Caco-2 (cell line): Measurements from ENCODE around the gene DDX17. TPM values are rescaled to one million over a fixed set of nuclear protein-coding genes. Genes with fewer than 3 reads are reported as not detected.
"Not testable (repeated sequence)": the region's sequence is repeated elsewhere in the genome, so short reads cannot be mapped to it uniquely, and the experiment has no call there.

ENCODE experiments used
- BruUV-seq: library from RNA; stranded (reverse); fragments of 400-500 nt; replicated peaks from 2 replicates; lab custom pipeline; 2021; lab: Mats Ljungman, UMichigan
- CTCF ChIA-PET: fragments of 300-600 bp; sonication (Branson Sonifier 250); formaldehyde crosslinking; loops from one replicate; lab custom pipeline; 2022; ENCODE audit warnings: antibody characterized with exemption; lab: Charles Lee
- POLR2A ChIA-PET: fragments of 300-600 bp; sonication (Branson Sonifier 250); formaldehyde crosslinking; loops from one replicate; lab custom pipeline; 2022; ENCODE audit warnings: antibody characterized with exemption; lab: Charles Lee
- DNase-seq, 2 experiments: peaks; one replicate each; pipeline versions ENCODE4 v3.0.0 to v3.0.0-alpha.2; 2020 to 2022
- H3K27me3 ChIP-seq: replicated peaks from 2 replicates; pipeline ENCODE4 v1.6.0; 2011; ENCODE audit warnings: low read length; ENCODE audit not compliant: control insufficient read depth, insufficient read depth
- H3K36me3 ChIP-seq: 2 replicates; pipeline ENCODE4 v1.5.1; 2011; ENCODE audit warnings: low read length; ENCODE audit not compliant: control insufficient read depth, insufficient read depth
- H3K4me1 ChIP-seq: fragments of 250-450 bp; sonication (Bioruptor Pico); 2 replicates; pipeline ENCODE4 v1.5.1; 2020; ENCODE audit warnings: mild to moderate bottlenecking
- H3K4me3 ChIP-seq: 2 replicates; pipeline ENCODE4 v1.5.1; 2011; ENCODE audit warnings: low read depth, mild to moderate bottlenecking, control low read depth, low read length
- H3K9me3 ChIP-seq: fragments of 250-450 bp; sonication (Bioruptor Pico); 2 replicates; pipeline ENCODE4 v1.5.1; 2020; ENCODE audit warnings: mild to moderate bottlenecking, moderate library complexity
- H3K27ac Mint-ChIP-seq: one replicate; pipeline ENCODE4 v1.8.0; 2022; ENCODE audit warnings: mixed read lengths; ENCODE audit not compliant: unreplicated experiment
- H3K27me3 Mint-ChIP-seq: one replicate; pipeline ENCODE4 v1.8.0; 2022; ENCODE audit warnings: mixed read lengths; ENCODE audit not compliant: insufficient read depth, unreplicated experiment
- H3K36me3 Mint-ChIP-seq: one replicate; pipeline ENCODE4 v1.8.0; 2022; ENCODE audit warnings: mild to moderate bottlenecking, mixed read lengths; ENCODE audit not compliant: insufficient read depth, unreplicated experiment
- H3K4me1 Mint-ChIP-seq: one replicate; pipeline ENCODE4 v1.8.0; 2022; ENCODE audit warnings: low read depth, mixed read lengths; ENCODE audit not compliant: unreplicated experiment
- H3K4me3 Mint-ChIP-seq: one replicate; pipeline ENCODE4 v1.8.0; 2022; ENCODE audit warnings: mild to moderate bottlenecking, moderate library complexity, mixed read lengths; ENCODE audit not compliant: unreplicated experiment
- H3K9me3 Mint-ChIP-seq: one replicate; pipeline ENCODE4 v1.8.0; 2022; ENCODE audit warnings: mixed read lengths; ENCODE audit not compliant: unreplicated experiment
- intact Hi-C: fragments of 100-400 bp; cut with micrococcal nuclease; formaldehyde crosslinking; loops from one replicate; pipeline ENCODE4 v1.10.0; 2022; ENCODE audit not compliant: unreplicated experiment
- total RNA-seq: library from RNA; stranded (reverse); gene quantifications from 2 replicates; pipeline ENCODE4 v1.2.3, GENCODE V29; 2022
- TF ChIP-seq, protein P1 (sequence below), 2 experiments: fragments of 200-600 bp in 1 of 2; IDR thresholded peaks; 1 replicate in 1 of 2; 2 replicates in 1 of 2; pipeline versions ENCODE4 v1.5.1 to v1.8.0; 2011 to 2022; ENCODE audit warnings: antibody characterized with exemption in 1 of 2, control low read depth in 1 of 2, inconsistent platforms in 1 of 2, low read depth in 1 of 2, low read length in 1 of 2, mild to moderate bottlenecking in 1 of 2, moderate library complexity in 1 of 2; ENCODE audit not compliant: insufficient read depth in 1 of 2, severe bottlenecking in 1 of 2, unreplicated experiment in 1 of 2

DDX17 gene
- total RNA-seq, 1 experiment from 2014 or later, result 367 TPM

DNA sequence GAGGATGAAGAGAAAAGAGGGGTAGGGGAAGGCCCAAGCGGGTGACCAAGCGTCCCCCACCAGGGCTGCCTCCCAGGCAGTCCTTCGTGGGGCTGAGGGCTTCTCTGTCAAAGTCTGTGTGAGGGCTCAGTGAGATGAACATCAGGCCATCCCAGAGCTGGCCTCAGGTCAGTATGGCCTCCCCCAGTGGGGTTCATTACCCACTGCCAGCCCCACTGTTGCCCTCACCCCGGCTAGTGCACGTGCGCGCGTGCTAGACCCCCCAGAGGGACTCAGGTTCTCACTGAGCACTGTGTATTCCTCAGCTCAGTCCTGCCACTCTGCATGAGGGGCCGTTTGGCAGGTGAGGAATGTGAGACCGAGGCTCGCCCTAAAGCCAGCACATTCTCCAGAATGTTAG lies 34.9 kb downstream of the DDX17 start:
- intact Hi-C loops, result no loop called here
- Mint-ChIP-seq H3K27me3 (no peaks in the 10 kb centered on the region), H3K4me1 (no peaks in the 10 kb centered on the region), H3K36me3 (peaks cover 2% of the 10 kb centered on the region), H3K9me3 (no peaks in the 10 kb centered on the region), H3K4me3 (no peak overlapping the region), H3K27ac (no peak overlapping the region)
- H3K4me3 ChIP-seq, result no peak overlapping the region
- DNase-seq, result no peak
- ChIA-PET POLR2A (no interaction called here), CTCF (no interaction called here)
- H3K36me3 ChIP-seq, result no peaks in the 10 kb centered on the region
- no peaks in the 10 kb centered on the region for H3K9me3 ChIP-seq
- peaks cover 5% of the 10 kb centered on the region; the same call in 1 of the 2 replicates for H3K4me1 ChIP-seq
- TF ChIP-seq, protein P1, sequence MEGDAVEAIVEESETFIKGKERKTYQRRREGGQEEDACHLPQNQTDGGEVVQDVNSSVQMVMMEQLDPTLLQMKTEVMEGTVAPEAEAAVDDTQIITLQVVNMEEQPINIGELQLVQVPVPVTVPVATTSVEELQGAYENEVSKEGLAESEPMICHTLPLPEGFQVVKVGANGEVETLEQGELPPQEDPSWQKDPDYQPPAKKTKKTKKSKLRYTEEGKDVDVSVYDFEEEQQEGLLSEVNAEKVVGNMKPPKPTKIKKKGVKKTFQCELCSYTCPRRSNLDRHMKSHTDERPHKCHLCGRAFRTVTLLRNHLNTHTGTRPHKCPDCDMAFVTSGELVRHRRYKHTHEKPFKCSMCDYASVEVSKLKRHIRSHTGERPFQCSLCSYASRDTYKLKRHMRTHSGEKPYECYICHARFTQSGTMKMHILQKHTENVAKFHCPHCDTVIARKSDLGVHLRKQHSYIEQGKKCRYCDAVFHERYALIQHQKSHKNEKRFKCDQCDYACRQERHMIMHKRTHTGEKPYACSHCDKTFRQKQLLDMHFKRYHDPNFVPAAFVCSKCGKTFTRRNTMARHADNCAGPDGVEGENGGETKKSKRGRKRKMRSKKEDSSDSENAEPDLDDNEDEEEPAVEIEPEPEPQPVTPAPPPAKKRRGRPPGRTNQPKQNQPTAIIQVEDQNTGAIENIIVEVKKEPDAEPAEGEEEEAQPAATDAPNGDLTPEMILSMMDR (IDR thresholded peaks at IDR 0.05; ENCODE audit: insufficient read depth in 1 of 2, low read depth in 1 of 2, low read length in 1 of 2, severe bottlenecking in 1 of 2, unreplicated experiment in 1 of 2), result no peak
- H3K27me3 ChIP-seq, result no peaks in the 10 kb centered on the region; the same call in 1 of the 2 replicates
- BruUV-seq, result TSS peak; percentile 26

DNA sequence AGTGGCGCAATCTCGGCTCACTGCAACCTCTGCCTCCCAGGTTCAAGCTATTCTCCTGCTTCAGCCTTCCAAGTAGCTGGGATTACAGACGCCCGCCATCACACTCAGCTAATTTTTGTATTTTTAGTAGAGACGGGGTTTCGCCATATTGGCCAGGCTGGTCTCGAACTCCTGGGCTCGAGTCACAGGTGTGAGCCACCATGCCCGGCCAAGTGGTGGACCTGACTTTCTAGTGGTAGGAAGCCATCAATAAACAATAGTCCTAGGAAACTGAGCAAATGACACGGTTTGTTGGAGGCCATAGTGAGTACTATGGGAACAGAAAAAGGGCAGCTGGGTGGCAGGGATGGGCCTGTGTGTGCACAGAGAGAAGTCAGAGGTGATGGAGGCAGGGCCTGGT lies 35.9 kb downstream of the DDX17 start:
- H3K27me3 Mint-ChIP-seq, H3K4me1 ChIP-seq, H3K27ac Mint-ChIP-seq, H3K36me3 Mint-ChIP-seq, H3K4me3 ChIP-seq, H3K4me1 Mint-ChIP-seq, H3K9me3 ChIP-seq, H3K9me3 Mint-ChIP-seq, POLR2A ChIA-PET, H3K36me3 ChIP-seq, intact Hi-C loops, H3K4me3 Mint-ChIP-seq, DNase-seq, H3K27me3 ChIP-seq, BruUV-seq: not testable (repeated sequence)
- CTCF ChIA-PET, result interaction anchor here (0.6 kb wide), 1 partner anchor 162 kb away, joined by 3 read pairs; no protein-coding TSS in a partner anchor

DNA sequence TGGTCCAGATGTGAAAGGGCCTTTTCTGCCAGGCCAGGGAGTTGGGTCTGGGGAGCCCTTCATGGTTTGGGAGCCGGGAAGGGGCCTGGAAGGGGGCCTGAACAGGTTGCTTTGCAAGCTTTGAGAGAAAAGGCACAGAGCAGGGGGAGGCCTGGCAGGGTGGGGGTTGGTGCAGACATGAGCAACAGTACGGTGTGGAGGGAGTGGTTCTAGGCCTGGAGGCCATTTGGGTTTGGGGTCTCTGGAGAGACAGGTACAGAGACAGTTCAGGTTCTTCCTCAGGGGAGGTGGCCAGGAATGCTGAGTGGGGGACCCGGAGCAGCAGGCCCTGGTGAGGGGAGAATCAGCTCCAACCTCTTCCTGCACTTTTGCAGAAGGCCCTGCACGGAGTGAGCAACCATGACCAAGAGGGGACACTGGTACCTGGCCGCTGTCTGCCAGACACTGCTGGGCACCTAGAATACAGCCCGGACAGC lies 36.8 kb downstream of the DDX17 start:
- Histone ChIP-seq H3K9me3 (no peaks in the 10 kb centered on the region), H3K4me1 (peaks cover 5% of the 10 kb centered on the region; the same call in 1 of the 2 replicates), H3K4me3 (no peak overlapping the region), H3K27me3 (no peaks in the 10 kb centered on the region; the same call in 1 of the 2 replicates), H3K36me3 (no peaks in the 10 kb centered on the region)
- intact Hi-C loops, result no loop called here
- no peaks in the 10 kb centered on the region for H3K27me3 Mint-ChIP-seq
- peak overlapping the region; percentile 31 for H3K4me3 Mint-ChIP-seq
- ChIA-PET POLR2A (no interaction called here), CTCF (no interaction called here)
- no peak for DNase-seq
- H3K9me3 Mint-ChIP-seq, result no peaks in the 10 kb centered on the region
- no peak overlapping the region for H3K27ac Mint-ChIP-seq
- H3K36me3 Mint-ChIP-seq, result no peaks in the 10 kb centered on the region
- TF ChIP-seq, protein P1 (IDR thresholded peaks at IDR 0.05; ENCODE audit: insufficient read depth in 1 of 2, low read depth in 1 of 2, low read length in 1 of 2, severe bottlenecking in 1 of 2, unreplicated experiment in 1 of 2), result no peak
- no TSS peak for BruUV-seq
- H3K4me1 Mint-ChIP-seq, result no peaks in the 10 kb centered on the region
